VCaP (cell line): ENCODE data around the gene LY6G6F.

Experiments
- H3K27ac ChIP-seq: fragments of 450-650 bp; 2 replicates; pipeline ENCODE4 v1.5.1; 2017
- TF ChIP-seq, protein P1 (sequence below): fragments of 450-650 bp; conservative IDR thresholded peaks from 2 replicates; pipeline ENCODE4 v1.5.1; 2017; ENCODE audit warnings: mild to moderate bottlenecking, moderate library complexity

LY6G6F gene

DNA sequence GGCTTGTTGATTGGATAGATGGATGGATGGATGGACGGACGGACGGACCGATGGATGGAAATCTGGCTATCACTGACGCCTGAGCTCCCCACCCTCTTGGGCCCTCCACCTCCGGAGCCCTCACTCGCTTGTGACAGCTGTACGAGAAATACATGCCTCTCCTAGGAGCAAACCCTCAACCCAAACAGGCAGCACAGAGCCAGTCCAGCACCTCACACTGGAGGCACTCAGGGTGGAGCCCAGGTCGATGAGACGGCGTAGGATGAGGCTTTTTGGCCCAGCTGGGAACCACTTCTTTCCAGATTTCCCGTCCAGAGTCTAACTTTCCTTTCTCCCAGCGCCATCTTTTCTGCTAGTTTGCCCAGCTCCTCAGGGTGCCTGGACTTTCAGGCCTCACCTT is 23.1 kb upstream of the LY6G6F start:
- no peak overlapping the region for H3K27ac ChIP-seq
- TF ChIP-seq, protein P1, sequence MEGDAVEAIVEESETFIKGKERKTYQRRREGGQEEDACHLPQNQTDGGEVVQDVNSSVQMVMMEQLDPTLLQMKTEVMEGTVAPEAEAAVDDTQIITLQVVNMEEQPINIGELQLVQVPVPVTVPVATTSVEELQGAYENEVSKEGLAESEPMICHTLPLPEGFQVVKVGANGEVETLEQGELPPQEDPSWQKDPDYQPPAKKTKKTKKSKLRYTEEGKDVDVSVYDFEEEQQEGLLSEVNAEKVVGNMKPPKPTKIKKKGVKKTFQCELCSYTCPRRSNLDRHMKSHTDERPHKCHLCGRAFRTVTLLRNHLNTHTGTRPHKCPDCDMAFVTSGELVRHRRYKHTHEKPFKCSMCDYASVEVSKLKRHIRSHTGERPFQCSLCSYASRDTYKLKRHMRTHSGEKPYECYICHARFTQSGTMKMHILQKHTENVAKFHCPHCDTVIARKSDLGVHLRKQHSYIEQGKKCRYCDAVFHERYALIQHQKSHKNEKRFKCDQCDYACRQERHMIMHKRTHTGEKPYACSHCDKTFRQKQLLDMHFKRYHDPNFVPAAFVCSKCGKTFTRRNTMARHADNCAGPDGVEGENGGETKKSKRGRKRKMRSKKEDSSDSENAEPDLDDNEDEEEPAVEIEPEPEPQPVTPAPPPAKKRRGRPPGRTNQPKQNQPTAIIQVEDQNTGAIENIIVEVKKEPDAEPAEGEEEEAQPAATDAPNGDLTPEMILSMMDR: no peak

DNA sequence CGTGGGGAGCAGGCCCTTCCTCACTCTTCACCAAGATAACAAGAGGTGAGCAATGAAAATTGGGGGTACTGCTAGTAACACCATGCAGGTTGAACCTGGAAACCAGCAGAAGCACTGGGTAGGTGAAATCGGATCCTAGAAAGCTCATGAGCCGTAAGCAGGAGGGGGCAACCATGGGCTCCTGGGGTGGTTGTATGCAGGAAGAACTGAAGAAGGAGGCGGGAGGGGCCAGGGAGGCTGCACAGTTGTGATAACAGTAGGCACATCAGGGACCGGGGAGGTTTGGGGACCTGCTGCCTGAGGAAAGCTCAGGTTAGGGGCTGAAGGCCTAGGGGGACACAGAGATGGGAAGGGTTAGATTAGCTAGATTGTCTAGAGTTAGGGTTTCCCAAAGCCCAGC is 20.2 kb upstream of the LY6G6F start:
- TF ChIP-seq, protein P1: no peak
- no peak overlapping the region for H3K27ac ChIP-seq

DNA sequence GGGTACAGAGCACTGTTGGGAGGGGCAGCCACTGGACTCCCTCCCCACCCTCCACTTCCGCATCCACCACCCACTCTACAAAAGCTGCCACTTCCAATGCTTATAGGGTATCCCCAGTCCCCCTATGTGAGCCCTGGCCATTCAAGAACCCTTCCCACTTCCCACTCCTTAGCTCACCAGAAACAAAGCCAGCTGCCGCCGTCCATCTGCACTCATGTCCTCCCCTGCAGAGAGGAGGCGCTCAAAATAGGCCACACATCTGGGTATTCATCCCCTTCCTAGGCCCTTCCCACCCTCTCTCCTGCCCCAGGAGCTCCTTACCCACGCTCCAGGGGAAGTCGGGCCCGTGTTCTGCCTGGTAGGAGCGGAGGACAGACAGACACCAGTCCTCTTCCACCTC is 19.3 kb upstream of the LY6G6F start:
- TF ChIP-seq, protein P1: no peak
- H3K27ac ChIP-seq: no peak overlapping the region

DNA sequence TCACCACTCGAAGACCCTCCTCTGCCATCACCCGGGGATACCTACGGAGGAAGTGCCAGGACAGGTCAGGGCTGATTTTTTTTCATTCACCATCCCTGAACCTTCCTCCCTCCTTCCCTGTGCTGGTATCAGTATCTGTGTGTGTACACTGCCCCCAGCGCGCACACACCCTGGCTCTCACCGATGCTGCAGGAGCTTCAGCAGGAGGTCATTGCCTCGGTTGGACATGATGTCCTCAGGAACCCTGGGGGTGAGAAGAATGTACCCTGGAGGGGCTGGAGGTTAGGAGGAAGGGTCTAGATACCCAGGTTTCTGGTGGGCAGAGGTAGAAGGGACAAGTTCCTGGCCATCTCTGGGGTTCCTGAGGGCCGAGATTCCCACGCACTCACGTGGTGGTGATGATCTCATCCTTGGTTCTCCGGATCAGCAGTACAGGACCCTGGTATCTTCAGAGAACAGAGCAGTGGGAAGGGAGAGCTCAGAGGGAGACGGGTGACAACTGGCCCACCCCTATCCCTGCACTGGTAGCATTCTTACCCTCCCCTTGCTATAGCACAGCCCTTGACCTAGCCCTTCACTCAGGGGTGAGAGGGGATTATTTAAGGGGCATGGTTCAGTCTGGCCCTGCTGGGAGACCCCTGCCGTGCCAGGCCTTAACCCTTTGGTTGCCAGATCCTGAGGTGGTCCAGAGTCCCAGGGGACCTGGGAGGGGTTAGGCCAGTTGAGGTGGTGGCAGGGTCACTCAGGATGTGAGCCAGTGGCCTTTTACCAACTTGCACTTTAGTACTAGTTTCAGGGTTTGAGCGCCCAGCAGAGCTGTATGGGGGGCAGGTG is 18.6 kb upstream of the LY6G6F start:
- H3K27ac ChIP-seq: no peak overlapping the region
- TF ChIP-seq, protein P1: no peak

GRCh38 chr6:31689249-31690110 is 17.2 kb upstream of the LY6G6F start:
- TF ChIP-seq, protein P1: peak; percentile 48
- H3K27ac ChIP-seq: no peak overlapping the region

GRCh38 chr6:31690231-31691077 is 16.2 kb upstream of the LY6G6F start:
- no peak overlapping the region for H3K27ac ChIP-seq
- TF ChIP-seq, protein P1: no peak

DNA sequence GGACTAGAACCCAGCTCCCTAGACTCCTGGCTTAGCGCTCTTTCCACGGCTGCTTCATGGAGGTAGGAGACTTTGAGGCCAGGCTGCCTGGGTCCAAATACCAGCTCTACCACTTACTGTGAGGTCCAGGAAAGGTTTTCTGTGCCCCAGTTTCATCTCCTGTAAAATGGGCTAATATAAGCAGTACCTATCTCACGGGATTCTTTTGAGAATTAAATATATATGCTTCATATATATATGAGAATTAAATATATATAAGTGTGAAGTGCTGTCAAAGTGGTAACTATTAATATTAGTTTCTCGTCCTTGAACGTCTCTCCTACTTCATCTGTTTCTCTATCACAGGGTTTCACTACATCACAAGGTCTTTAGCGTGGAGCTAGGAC is 15.6 kb upstream of the LY6G6F start:
- TF ChIP-seq, protein P1: no peak
- no peak overlapping the region for H3K27ac ChIP-seq
